Astrocyte (in vitro differentiated cells and primary cell): Measurements from ENCODE around the gene EMP2.

Experiments
- CTCF ChIP-seq: IDR thresholded peaks from 2 replicates; pipeline ENCODE4 v1.5.1; 2011; ENCODE audit warnings: low read depth, mild to moderate bottlenecking, inconsistent platforms, low read length, moderate library complexity; ENCODE audit not compliant: insufficient read depth
- EZH2 ChIP-seq: IDR thresholded peaks from 2 replicates; pipeline ENCODE4 v1.6.1; 2012; ENCODE audit warnings: mild to moderate bottlenecking, low read length, inconsistent platforms; ENCODE audit not compliant: insufficient read depth

- no peak for TF ChIP-seq CTCF
- TF ChIP-seq EZH2 = no peak
Measured at GRCh38 chr16:10575506-10576130, 4.8 kb downstream of the EMP2 start.
